ENCODE results near the gene TMPRSS6. TPM values are rescaled to one million over a fixed set of nuclear protein-coding genes. Genes with fewer than 3 reads are reported as not detected.

Gene TMPRSS6
- total and polyA plus RNA-seq, 2 of the 13 experiments (the other 11 are each of a cell fraction or from before 2014, with no cell fraction given): 4.2 to 4.8 TPM

GRCh38 chr22:37111156-37111717 is 1.7 kb upstream of the TMPRSS6 start:
- CTCF ChIA-PET (ENCODE audit: low intra/inter-chr PET ratio, low total read pairs): no interaction called here
- POLR2A ChIA-PET: no interaction called here
- in situ Hi-C loops (cut with HindIII; ENCODE audit: extremely low pct_ligation_motif_present, low pct_unique_long_range_greater_than_20kb): no loop called here
- H4K20me1 ChIP-seq (ENCODE audit: insufficient read depth, low read length): no peaks in the 10 kb centered on the region
- no peaks in the 10 kb centered on the region for H3K36me3 ChIP-seq (replicated peaks in 1 of 2; ENCODE audit: control insufficient read depth in 1 of 2, insufficient read depth in 2 of 2, low read length in 2 of 2)
- no peak for DNase-seq (ENCODE audit: low spot score)
- 89% methylated on average over 13 of the region's 13 CpGs for WGBS (ENCODE audit: low lambda C conversion rate)
- H3K4me3 ChIP-seq (replicated peaks in 1 of 3; ENCODE audit: insufficient read depth in 1 of 3, low read depth in 2 of 3, low read length in 3 of 3): no peak overlapping the region
- H3K4me1 ChIP-seq (ENCODE audit: insufficient read depth, low read length): peaks cover 65% of the 10 kb centered on the region
- FAIRE-seq: no peak
- H3K9me3 ChIP-seq (ENCODE audit: low read length): no peaks in the 10 kb centered on the region
- H3K27me3 ChIP-seq (ENCODE audit: control insufficient read depth in 1 of 2, insufficient read depth in 2 of 2, low read length in 2 of 2): peaks cover 1 to 6% of the 10 kb centered on the region in 2 experiments; a peak in 2 of 5 replicates
- no peak for ATAC-seq
- no TSS peak for BruUV-seq (replicated peaks)
- H3K79me2 ChIP-seq (ENCODE audit: insufficient read depth, low read length): no peaks in the 10 kb centered on the region
- H3K9ac ChIP-seq (ENCODE audit: insufficient read depth, low read depth, low read length): no peak overlapping the region
- H3K27ac ChIP-seq (ENCODE audit: extremely low read length, insufficient read depth, low read length): no peak overlapping the region
- intact Hi-C loops (cut with micrococcal nuclease; ENCODE audit: unreplicated experiment): no loop called here
- H2AFZ ChIP-seq (ENCODE audit: low read length): no peak overlapping the region
- H3K4me2 ChIP-seq (ENCODE audit: low read depth, low read length): no peak overlapping the region
- TF ChIP-seq ZNF646 (CRISPR knock-in tag; IDR thresholded peaks at IDR 0.05) (peak; percentile 68), E2F2 (CRISPR knock-in tag; IDR thresholded peaks at IDR 0.05; ENCODE audit: borderline replicate concordance) (no peak), PHF8 (CRISPR knock-in tag; IDR thresholded peaks at IDR 0.05) (no peak), ZNF382 (CRISPR knock-in tag; IDR thresholded peaks at IDR 0.05; ENCODE audit: borderline replicate concordance) (no peak), ZBTB40 (IDR thresholded peaks at IDR 0.05) (0 out of 2 replicates have a peak, but pooled peaks have one; percentile 9), ZBTB40 (CRISPR knock-in tag; IDR thresholded peaks at IDR 0.05) (no peak), IKZF1 (IDR thresholded peaks at IDR 0.05) (0 out of 2 replicates have a peak, but pooled peaks have one; percentile 18)
